ENCODE results near the gene AWAT2. TPM values are rescaled to one million over a fixed set of nuclear protein-coding genes. Genes with fewer than 3 reads are reported as not detected.
A peak's percentile ranks its signal among the peaks of the same experiment; 100 is the strongest.

AWAT2 gene
- total RNA-seq, 1 donor: not detected

DNA sequence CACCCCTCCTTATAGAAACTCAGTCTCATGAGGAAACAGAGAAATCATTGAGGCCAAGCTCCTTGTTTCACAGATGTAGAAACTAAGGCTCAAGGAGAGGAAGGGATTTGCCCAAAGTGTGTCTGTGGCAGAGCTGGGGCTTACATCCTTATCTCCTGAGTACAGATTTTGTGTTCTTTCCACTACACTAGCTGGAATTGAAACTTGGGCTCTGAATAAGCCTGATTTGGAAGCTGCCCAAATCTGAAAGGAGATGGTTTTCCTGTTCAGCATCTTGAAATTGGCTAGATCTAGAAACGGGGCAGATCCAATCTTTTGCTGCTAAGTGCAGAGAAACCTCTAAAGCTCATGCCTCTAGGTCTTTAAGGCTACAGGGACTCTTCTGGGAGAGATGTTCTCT, 24.3 kb downstream of the AWAT2 start:
- DNase-seq (ENCODE audit: low read depth): peak; percentile 58
- H3K4me3 ChIP-seq (ENCODE audit: low read depth, low read length): no peak overlapping the region
- TF ChIP-seq, protein P1, sequence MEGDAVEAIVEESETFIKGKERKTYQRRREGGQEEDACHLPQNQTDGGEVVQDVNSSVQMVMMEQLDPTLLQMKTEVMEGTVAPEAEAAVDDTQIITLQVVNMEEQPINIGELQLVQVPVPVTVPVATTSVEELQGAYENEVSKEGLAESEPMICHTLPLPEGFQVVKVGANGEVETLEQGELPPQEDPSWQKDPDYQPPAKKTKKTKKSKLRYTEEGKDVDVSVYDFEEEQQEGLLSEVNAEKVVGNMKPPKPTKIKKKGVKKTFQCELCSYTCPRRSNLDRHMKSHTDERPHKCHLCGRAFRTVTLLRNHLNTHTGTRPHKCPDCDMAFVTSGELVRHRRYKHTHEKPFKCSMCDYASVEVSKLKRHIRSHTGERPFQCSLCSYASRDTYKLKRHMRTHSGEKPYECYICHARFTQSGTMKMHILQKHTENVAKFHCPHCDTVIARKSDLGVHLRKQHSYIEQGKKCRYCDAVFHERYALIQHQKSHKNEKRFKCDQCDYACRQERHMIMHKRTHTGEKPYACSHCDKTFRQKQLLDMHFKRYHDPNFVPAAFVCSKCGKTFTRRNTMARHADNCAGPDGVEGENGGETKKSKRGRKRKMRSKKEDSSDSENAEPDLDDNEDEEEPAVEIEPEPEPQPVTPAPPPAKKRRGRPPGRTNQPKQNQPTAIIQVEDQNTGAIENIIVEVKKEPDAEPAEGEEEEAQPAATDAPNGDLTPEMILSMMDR (IDR thresholded peaks at IDR 0.05; ENCODE audit: insufficient read depth, low read depth, low read length): no peak

DNA sequence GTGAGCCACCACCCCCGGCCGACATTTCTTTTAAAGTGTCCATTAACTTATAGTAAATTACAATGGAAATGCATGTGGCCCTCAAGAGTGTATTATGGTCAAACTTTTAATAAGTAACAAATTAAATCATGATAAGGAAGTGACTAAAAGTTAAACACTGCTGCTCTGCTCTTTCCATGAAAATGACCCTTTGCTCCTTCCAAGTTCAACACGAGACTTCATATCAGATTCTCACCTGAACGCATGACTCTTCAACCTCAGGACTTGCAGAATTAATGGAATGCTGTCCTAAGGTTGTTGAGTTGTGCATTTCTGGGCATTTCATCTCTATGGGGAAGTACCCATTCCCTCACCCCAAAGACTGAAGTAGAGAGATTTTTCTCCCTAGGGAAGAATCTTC, 27.1 kb downstream of the AWAT2 start:
- no peak for DNase-seq (ENCODE audit: low read depth)
- TF ChIP-seq, protein P1 (IDR thresholded peaks at IDR 0.05; ENCODE audit: insufficient read depth, low read depth, low read length): no peak

DNA sequence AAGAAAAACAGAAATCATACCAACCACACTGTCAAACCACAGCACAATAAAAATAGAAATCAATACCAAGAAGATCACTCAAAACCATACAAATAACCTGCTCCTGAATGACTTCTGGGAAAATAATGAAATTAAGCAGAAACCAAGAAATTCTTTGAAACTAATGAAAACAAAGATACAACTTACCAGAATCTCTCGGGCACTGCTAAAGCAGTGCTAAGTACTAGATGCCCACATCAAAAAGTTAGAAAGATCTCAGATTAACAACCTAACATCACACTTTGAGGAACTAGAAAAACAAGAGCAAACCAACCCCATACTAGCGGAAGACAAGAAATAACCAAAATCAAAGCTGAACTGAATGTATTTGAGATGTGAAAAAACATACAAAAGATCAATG, 33.2 kb downstream of the AWAT2 start:
- TF ChIP-seq, protein P1 (IDR thresholded peaks at IDR 0.05; ENCODE audit: insufficient read depth, low read depth, low read length): no peak
- DNase-seq (ENCODE audit: low read depth): no peak
- H3K4me3 ChIP-seq (ENCODE audit: low read depth, low read length): no peak overlapping the region

More for the DNA sequence above, 27.1 kb downstream of the AWAT2 start:
- no peak overlapping the region for H3K4me3 ChIP-seq (ENCODE audit: low read depth, low read length)

DNA sequence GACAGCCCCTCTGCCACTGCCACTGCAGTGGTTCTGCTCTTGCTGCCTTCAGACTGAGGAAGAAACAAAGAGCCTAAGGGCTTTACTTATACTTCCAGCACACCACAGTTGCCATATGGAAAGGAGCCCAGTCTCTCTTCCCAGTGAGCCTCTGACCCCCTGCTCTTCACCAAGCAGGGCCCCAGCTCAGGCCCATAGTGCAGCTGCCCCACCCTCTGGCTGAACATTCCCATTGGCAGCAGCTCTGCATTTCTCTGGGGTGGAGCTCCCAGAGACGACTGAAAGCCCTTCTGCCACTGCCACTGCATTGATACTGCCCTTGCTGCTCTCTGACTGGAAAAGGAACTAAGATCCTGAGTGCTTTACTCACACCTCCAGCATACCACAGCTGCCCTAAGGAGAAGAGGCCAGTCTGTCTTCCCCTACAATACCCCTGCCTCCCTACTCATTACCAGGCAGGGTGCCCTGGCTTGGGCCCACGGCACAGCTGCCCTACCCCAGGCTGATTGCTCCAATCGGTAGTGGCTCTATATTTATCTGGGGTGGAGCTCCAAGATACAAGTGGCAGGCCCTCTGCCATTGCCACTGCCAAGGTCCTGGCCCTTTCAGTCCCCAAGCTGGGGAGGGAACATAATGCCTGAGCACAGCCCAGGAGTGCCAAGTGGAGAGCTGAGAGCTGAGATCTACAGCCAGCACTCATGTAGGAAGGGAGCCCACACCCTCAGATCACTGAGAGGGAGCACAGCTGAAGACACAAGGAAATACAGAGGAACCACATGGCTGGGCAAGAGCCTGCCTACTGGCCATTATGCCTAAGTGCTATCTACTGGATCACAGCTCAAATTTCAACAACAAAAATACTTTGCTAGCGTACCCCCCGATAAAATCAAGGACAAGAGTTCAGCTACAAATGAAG, 36.0 kb downstream of the AWAT2 start:
- H3K4me3 ChIP-seq (ENCODE audit: low read depth, low read length): no peak overlapping the region
- TF ChIP-seq, protein P1 (IDR thresholded peaks at IDR 0.05; ENCODE audit: insufficient read depth, low read depth, low read length): no peak
- DNase-seq (ENCODE audit: low read depth): no peak

DNA sequence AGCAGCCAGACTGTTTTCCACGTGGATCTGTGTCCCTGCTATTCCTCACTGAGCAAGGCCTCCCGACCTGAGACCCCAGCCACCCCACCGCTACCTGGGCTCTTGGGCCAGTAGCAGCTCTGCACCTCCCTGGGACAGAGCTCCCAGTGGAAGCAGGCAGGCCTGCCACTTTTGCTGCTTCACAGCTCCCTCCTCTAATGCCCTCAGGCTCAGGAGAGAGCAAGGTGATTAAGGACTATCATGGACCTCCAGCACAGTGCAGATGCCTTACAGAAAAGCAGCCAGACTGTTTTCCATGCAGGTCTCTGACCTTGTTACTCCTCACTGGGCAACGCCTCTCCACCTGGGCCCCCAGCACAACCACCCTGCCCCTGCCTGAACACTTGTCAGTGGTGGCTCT, 37.0 kb downstream of the AWAT2 start:
- TF ChIP-seq, protein P1 (IDR thresholded peaks at IDR 0.05; ENCODE audit: insufficient read depth, low read depth, low read length): no peak
- H3K4me3 ChIP-seq (ENCODE audit: low read depth, low read length): no peak overlapping the region
- DNase-seq (ENCODE audit: low read depth): no peak

DNA sequence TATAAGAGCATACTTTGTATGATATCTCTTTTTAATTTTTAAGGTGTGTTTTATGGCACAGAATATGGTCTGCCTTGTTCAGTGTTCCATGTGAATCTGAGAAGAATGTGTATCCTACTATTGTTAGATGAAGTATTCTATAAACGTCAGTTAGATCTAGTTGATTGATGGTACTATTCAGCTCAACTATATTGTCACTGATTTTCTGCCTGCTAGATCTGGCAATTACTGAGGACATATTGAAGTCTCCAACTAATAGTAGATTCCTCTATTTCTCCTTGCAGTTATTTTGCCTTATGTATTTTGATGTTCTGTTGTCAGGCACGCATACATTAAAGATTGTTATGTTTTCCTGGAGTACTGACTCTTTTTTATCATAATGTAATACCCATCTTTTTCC, 39.8 kb downstream of the AWAT2 start:
- no peak overlapping the region for H3K4me3 ChIP-seq (ENCODE audit: low read depth, low read length)
- TF ChIP-seq, protein P1 (IDR thresholded peaks at IDR 0.05; ENCODE audit: insufficient read depth, low read depth, low read length): no peak
- no peak for DNase-seq (ENCODE audit: low read depth)
